Measurements from ENCODE around the gene GNAO1. TPM values are rescaled to one million over a fixed set of nuclear protein-coding genes. Genes with fewer than 3 reads are reported as not detected.
A peak's percentile ranks its signal among the peaks of the same experiment; 100 is the strongest.

GNAO1 gene
- total RNA-seq, 6 experiments from 2014 or later, result 18.2 to 45.1 (median 21.5) TPM

GRCh38 chr16:56262551-56263245 is 71.4 kb downstream of the GNAO1 start:
- no peaks in the 10 kb centered on the region for H3K9me3 ChIP-seq
- no peak overlapping the region for H3K4me3 ChIP-seq
- no peak for ATAC-seq
- no peak for DNase-seq
- H3K36me3 ChIP-seq, result no peaks in the 10 kb centered on the region
- TF ChIP-seq POLR2A (IDR thresholded peaks at IDR 0.05) (no peak), CTCF (IDR thresholded peaks at IDR 0.05) (no peak)
- intact Hi-C loops (cut with DNase I), result no loop called here
- peak overlapping the region; percentile 13 to 93 (median 45) for H3K27ac ChIP-seq
- H3K27me3 ChIP-seq, result no peaks in the 10 kb centered on the region
- WGBS (ENCODE audit: insufficient coverage, low coverage, low lambda C conversion rate, missing lambda C conversion rate), result 62% methylated on average over 9 of the region's 9 CpGs
- H3K4me1 ChIP-seq, result peaks cover 0 to 48% (median 23%) of the 10 kb centered on the region in 4 donors

- no peak for TF ChIP-seq CTCF (IDR thresholded peaks at IDR 0.05)
- peak; percentile 57 for TF ChIP-seq POLR2A (IDR thresholded peaks at IDR 0.05)
- peak; percentile 87 to 91 (median 89) for ATAC-seq
- 25% methylated on average over 5 of the region's 11 CpGs for WGBS (ENCODE audit: insufficient coverage, low coverage, low lambda C conversion rate, missing lambda C conversion rate)
- Histone ChIP-seq H3K36me3 (no peaks in the 10 kb centered on the region), H3K27ac (peak overlapping the region; percentile 72 to 93 (median 79)), H3K4me3 (peak overlapping the region in 2 of 3 donors; percentile 2 to 31), H3K4me1 (peaks cover 0 to 40% (median 18%) of the 10 kb centered on the region in 4 donors), H3K27me3 (no peaks in the 10 kb centered on the region), H3K9me3 (no peaks in the 10 kb centered on the region)
- DNase-seq, result peak; percentile 76 to 91 (median 89)
- intact Hi-C loops (cut with DNase I), result no loop called here
Observed at GRCh38 chr16:56263711-56264608, 72.7 kb downstream of the GNAO1 start.

GRCh38 chr16:56264609-56264972 is 73.3 kb downstream of the GNAO1 start:
- ATAC-seq (no peak), DNase-seq (no peak)
- Histone ChIP-seq H3K4me3 (no peak overlapping the region), H3K4me1 (peaks cover 0 to 44% (median 19%) of the 10 kb centered on the region in 4 donors), H3K27ac (peak overlapping the region in 2 of 3 donors; percentile 79 to 93), H3K9me3 (no peaks in the 10 kb centered on the region), H3K27me3 (no peaks in the 10 kb centered on the region), H3K36me3 (no peaks in the 10 kb centered on the region)
- intact Hi-C loops (cut with DNase I), result no loop called here
- 65% methylated on average over 2 of the region's 2 CpGs for WGBS (ENCODE audit: insufficient coverage, low coverage, low lambda C conversion rate, missing lambda C conversion rate)
- no peak for TF ChIP-seq CTCF (IDR thresholded peaks at IDR 0.05)

- H3K36me3 ChIP-seq, result no peaks in the 10 kb centered on the region
- H3K27me3 ChIP-seq, result no peaks in the 10 kb centered on the region
- peak overlapping the region in 2 of 3 donors; percentile 79 to 93 for H3K27ac ChIP-seq
- intact Hi-C loops (cut with DNase I), result no loop called here
- WGBS (ENCODE audit: insufficient coverage, low coverage, low lambda C conversion rate, missing lambda C conversion rate), result 100% methylated on average over 1 of the region's 4 CpGs
- no peak overlapping the region for H3K4me3 ChIP-seq
- ATAC-seq (no peak), DNase-seq (no peak)
- peaks cover 0 to 50% (median 21%) of the 10 kb centered on the region in 4 donors for H3K4me1 ChIP-seq
- TF ChIP-seq CTCF (IDR thresholded peaks at IDR 0.05) (no peak), POLR2A (IDR thresholded peaks at IDR 0.05) (no peak)
- no peaks in the 10 kb centered on the region for H3K9me3 ChIP-seq
Observed at GRCh38 chr16:56265184-56265583, 73.9 kb downstream of the GNAO1 start.
